NCI-H69 (cell line): ENCODE data around the gene PITX2.

Experiments
- DNase-seq: peaks from one replicate; lab custom pipeline; 2025; lab: John Stamatoyannopoulos, UW

PITX2 gene

DNA sequence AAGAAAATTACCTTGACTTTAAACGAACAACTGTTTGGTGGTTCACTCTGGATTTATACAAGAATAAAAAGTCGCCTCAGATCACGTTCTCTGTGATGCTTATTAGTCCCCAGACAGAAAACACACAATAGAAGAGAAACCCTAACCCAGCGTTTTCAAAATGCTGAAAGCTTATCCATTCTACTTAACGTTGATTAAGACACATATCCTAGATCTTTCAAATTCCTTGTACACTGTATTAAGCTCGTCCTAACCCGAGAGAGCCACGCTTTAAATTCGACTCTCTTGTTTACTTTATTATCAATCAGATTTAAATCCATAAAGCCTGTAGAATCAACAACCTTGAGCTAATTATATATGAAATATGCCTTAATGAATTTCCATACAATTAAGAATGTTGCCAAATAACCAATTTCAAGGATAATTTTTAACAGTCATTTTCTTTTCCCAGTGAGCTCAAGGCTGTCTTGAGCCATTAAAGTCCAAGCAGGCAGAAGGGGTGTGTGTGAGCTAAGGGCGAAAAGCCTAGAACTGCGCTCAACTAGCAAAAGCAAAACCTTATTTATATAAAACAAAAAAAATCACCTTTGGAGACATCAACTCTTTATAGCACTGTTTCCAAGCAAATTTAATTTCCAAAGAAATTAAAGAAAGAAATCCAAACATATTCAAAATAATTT lies 981 bp upstream of the PITX2 start:
- peak; percentile 33 for DNase-seq

DNA sequence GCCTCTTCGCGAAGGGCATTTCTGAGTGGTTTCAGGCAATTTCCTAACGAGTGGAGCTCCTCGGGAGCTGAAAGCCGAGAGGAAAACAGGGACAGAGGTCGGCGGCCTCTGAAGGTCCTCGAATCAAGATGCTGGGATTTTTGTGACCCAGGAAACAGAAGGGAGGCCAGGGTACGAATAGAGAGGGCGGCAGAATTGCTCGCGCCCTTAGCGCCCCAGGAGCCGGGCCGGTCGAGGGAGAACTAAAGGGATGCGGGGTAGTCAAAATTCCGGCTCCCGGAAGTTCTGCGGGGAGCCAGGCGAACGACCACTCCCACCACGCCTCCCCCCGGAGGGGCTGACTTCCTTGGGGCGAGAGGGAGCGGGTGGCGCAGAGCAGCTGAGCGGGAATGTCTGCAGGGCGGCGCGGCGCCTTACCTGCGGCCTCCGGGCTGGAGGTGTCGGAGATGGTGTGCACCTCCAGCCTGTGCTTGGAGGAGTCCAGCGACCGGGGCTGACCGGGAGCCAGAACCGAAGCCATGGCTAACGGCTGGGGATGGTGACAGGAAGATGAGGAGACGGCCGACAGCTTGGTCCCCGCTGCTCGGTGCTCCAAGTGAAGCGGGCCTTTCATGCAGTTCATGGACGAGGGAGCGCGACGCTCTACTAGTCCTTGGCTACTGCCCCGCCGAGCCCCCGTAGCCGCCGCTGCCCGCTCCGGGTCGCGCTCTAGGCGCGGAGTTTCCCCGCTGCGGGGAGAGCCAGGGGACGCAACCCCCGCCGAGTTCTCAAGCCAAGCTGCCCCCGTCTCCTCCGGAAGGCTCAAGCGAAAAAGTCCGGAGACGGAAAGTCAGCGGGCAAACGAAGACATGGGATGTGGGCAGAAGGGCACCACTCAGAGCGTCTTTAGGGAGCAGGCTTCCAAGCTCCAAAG lies 782 bp downstream of the PITX2 start:
- DNase-seq: peak; percentile 79

DNA sequence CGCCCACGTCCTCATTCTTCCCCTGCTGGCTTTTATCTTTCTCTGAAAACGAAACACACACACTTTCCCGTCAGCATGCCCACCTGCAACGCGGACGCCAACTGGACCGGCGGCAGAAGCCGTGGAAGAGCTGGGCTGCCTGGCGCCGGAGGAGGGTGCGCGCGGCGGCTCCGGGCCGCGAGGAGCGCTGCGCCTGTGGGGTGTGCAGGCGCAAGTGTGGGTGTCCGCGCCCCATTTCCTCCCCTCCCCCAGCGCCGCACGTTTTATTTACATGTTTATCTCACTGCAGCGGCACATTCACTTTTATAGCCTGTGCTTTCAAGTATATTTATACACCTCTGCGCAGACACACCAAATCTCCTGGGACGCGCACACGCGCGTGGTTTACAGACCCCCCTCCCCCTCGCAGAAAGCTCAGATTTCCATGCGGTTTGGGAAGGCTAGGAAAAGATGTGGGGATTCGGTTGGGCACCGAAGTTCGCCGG lies 1.5 kb downstream of the PITX2 start:
- peak; percentile 68 for DNase-seq

DNA sequence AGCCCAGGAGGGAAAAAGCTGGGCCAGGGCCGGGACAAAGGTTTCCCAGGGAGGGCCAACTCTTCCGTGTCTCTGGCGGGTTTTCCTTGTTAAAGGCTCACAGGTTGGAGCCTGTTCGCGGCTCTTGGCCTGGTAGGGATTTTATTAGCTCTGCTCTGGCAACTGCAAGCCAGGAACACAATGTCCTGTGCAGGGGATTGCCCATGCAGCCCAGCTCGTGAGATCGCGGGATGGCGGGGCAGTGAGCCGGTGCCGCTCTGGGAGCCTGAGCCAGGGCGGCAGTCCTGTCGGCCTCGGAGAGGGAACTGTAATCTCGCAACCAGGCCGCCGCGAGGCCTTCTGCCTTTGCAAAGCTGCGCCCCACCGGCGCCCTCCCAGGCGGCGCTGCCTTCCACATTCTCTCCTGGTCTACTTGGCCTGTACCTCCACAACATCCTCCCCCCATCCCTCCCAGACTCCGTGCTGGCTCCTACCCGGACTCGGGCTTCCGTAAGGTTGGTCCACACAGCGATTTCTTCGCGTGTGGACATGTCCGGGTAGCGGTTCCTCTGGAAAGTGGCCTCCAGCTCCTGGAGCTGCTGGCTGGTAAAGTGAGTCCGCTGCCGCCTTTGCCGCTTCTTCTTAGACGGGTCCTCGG lies 2.1 kb downstream of the PITX2 start:
- peak; percentile 74 for DNase-seq

DNA sequence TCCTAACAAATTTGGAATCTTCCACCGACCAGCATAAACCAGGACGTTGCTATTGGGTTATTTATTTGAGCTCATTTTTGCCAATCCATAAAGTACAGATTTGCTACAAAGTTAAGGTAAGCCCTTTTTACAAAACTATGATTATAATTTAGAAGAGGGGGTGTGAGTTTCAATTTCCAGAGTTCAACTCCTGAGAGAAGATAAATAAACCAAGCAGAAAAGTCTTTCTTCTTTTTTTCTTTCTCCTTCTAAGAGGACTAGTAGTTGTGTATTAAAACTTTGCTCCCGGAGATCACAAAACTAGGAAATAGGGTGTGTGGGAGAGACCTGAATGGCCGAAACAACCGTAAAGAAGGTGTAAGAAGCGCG lies 2.6 kb downstream of the PITX2 start:
- DNase-seq: no peak

DNA sequence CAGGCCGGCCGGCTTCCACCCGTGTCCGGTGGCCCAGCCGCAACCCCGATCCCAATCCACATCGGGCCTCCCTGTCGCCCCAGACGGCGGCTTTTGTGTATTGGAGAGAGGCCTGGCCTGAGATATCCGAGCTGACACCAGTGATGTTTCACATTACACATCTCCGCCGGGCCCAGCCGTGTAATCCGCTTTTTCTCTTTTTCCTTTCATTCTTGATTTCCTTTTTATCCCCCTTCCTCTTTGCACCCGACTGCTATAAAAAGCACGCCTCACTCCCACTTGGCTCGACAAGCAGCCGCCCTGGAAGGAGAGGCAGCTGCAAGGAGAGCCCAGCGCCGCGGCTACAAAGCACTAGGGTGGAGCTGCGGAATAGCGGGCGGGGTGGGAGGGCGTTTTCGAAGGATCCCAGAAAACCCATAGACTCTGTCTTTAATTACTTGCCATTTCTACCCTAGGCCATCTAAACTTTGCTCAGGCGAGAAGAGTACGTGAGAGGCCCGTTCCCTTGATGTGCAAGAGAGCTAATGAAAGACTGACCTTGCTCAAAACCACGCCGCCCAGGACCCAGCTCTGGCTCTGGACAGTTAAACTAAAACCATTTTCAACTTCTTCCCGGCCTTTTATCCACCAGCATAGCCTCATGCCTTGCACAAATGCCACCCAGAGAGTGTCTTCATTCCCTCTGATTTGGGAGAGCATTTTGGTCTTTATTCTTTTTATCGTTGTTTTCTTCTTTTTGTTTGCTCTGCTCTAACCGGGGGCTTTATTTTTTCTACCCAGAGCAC lies 3.2 kb downstream of the PITX2 start:
- DNase-seq: no peak

DNA sequence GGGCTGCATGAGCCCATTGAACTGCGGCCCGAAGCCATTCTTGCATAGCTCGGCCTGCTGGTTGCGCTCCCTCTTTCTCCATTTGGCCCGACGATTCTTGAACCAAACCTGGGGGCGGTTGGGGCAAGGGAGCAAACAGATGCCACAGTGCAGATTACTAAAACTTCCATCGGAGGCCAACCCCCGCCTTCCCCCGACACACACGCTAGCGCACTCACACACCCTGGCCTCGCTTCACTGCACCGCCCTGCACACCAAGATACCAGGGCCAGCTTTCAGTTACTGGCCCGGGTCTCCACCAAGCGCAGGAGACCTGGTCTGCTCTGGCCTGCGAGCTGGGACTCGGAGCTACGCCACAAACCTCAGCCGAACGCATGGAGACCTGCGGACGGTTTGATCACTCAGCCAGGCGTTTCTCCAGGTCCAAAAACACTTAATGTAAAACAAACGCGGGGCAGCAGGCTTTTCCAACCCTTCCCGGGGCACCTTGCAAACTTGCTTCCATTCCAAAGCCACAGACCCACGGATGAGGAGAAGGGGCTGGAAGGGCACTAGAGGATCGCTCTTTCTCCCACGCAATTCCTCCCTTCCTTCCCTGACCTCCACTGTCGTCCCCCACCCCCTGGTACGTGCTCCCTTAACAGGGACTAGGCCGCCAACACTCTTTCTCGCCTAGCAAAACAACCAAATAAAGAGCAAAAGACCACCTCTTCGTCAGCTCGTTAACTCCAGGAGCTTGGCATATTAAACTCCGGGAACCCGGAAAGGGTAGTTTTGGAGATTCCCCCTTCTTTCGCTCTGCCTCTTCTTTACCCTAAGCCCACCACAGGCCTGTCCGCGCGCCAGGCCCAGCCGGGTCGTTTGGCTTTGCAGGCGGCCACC lies 4.1 kb downstream of the PITX2 start:
- no peak for DNase-seq

DNA sequence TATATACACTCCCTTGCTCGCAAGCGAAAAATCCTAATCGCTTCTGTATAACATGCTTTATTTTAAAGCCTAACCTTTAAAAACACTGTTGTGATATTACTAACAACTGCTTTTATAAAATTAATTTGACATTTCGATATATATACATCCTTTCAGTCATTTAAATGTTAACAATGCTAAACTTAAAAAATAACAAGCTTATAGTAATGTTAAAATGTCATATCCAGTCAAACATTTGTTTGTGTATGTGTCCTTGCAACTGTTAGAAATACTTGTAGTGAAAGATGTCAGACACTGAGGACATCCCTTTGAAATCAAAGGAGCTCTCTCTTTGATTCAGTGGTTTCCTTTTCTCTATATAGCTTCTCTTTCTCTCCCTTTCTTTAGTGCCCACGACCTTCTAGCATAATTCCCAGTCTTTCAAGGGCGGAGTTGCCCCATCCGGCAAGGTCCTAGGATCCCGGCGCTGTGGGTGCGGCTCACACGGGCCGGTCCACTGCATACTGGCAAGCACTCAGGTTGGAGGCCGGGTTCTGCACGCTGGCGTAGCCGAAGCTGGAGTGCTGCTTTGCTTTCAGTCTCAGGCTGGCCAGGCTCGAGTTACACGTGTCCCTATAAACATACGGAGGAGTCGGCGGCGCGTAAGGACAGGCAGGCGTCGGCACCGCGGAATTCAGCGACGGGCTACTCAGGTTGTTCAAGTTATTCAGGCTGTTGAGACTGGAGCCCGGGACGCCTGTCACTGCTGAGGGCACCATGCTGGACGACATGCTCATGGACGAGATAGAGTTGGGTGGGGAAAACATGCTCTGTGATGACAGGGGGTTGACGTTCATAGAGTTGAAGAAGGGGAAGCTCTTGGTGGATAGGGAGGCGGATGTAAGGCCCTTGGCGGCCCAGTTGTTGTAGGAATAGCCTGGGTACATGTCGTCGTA lies 5.0 kb downstream of the PITX2 start:
- no peak for DNase-seq

DNA sequence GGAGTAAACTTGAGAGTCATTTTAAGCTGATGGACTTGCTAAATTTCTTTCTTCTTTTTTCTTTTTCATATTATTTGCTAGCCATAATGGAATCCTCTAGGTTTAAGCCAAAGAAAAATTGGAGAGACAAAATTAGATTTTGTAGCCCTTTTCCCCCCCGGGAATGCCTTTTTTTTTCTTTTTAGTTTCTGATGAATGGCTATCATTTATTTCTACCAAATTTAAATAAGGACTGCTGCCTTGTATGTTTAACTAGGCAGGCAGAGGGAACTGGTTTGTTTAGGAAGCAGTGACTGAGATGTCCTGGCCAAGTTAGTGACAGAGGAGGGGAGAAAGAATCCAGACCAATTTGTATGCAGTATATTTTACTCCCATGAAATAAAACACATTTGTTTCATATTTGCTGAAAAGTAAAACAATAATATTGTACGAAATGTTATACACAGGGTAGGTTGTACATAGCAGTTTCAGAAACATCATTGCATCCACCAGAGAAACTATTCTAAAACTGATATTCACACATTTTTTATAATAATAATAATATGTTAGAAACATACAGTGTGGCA lies 5.7 kb downstream of the PITX2 start:
- no peak for DNase-seq

DNA sequence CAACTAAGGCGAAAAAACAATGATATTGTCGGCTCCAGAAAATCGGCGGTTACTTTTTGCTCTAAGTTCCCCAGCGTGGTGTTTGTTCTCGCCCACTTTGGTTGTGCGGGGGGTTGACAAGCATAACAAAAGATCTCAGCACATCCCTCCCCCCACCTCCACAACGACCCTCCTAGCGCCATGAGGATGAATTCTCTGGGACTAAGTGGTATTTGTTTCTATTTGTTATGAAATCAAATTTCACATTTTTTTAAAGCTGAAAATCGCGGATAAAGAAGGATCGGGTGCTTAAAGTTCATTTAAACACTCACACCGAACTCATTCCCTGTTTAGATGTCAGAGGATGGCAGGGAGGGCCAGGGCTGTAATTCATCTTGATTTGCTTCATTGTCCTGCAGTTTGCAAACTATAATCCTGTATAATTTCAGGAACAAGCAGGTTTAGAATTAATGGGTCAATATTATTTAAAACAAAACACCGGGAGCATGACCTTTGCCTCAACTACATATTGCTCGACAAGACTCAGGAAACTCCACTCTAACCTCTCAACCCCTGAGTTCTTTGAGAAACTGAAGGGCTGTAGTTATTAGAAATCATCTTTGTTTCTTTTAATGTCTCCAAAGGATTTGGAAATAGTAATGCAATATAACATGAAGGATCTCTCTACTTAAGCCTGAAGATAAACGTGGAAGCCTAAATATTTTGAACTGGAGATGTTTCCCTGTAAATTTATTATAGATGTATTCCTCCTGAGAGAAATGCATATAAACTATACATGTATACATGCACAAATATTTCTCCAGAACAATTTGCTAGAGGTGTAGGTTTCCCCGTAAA lies 6.4 kb downstream of the PITX2 start:
- DNase-seq: no peak

DNA sequence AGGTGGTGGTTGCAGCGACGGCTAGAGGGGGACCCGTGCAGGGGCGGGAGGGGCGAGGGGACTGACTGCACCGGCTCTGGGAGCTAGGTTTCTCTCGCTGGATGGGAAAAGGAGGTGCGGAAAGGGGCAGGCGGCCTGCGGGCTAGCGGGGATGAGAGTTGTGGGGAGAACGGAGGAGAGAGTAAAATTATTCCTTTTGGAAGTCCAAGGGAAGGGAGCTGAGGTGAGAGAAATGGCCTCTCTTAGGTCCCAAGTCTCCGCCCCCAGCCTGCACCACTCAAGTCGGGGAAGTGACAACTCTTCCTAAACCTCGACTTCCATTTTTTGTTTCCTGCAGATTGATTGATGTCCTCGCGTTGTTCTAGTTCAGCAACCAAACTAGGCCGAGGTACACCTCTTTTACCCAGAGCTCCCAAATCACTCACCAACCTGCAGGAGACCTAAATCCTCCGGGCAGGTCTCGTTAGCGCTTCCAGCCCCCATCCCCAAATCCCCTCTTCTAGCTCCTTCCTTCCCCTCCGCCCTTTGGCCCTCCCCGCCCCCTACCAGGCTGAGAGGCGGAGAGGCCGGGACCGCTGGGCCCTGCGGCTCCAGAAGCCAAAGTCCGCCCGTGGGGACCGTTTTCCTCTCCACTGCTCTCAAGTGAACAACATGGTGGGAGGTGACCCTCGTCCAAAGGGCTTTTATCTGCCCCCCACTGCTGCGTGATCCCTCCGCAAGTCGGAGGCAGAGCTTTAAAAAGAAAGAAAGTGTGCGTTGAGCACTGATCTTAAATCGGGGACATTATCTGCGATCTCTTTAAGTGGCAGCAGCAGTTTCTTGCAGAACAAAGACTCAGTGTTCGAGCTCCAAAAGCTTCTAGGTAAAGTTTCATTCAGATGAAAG lies 7.3 kb downstream of the PITX2 start:
- DNase-seq: no peak

DNA sequence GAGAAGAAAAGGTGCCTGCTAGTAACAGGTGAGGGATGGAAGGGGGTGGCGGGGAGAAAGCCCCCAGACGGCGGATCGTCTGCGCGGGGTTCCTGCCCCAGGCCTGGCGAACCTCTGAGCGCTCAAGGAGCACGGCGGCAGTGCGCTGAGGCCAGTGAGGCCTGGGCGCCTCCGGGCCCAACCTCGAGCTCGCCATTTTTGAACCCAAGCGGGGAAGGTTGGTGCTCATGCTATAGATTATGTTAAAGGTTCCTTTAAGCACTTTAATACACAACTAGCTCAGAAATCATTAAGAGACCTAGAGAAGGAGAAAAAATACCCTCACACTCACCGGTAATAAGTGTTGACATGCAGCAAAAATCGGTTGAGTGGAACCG lies 7.9 kb downstream of the PITX2 start:
- DNase-seq: no peak

DNA sequence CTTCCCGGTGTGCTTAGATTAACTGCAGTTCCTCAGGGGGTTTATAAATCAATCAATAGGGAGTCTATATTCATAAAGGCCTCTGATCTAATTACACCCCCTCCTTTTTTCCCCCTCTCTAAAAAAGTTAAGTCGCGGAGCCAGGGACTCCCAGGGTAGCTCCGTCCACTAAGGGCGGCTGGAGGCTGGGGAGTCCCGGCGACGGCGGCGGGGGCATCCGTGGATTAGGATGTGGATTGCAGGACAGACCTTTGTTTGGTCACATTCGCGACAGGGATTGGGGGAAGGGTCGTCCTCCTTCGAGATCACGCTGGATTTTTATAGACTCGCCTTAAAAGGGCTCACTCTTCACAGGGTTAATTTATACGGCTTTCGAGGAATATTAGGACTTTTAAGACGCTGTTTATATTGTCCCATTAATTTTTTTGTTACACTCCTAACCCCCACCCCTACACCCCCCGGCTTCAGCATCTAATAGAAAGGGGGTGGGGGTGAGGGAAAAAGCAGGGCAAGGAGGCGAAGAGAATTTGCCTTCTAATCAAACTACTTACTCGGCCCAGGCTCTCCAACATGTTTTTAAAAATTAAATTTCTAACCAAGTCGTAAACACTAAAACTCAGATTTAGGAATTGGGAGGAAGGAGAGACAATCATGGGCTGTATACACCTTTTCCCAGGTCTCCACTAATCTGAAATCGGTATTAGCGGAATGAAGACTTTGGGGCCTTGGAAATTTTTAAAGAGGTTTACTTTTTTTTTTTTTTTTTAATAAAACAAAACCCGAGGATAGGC lies 8.5 kb downstream of the PITX2 start:
- DNase-seq: no peak

DNA sequence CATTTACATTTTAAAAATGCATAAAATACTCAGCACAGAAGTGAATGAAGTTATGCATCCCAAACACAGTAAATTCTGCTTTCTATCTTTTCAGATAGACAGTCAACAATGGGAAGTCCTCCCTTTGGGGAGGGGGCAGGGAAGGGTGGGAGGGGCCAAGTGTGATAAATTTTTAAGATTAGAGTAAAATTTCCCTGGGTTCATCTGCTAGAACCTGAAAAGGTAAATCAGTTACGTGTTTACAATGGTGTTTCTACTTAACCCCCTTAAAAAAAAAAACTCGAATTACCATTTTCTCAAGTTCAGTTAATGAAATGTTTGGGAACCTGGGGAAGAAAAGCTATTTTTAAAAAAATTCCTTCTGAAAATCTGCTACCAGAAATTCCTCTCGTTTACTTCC lies 9.1 kb downstream of the PITX2 start:
- DNase-seq: no peak

DNA sequence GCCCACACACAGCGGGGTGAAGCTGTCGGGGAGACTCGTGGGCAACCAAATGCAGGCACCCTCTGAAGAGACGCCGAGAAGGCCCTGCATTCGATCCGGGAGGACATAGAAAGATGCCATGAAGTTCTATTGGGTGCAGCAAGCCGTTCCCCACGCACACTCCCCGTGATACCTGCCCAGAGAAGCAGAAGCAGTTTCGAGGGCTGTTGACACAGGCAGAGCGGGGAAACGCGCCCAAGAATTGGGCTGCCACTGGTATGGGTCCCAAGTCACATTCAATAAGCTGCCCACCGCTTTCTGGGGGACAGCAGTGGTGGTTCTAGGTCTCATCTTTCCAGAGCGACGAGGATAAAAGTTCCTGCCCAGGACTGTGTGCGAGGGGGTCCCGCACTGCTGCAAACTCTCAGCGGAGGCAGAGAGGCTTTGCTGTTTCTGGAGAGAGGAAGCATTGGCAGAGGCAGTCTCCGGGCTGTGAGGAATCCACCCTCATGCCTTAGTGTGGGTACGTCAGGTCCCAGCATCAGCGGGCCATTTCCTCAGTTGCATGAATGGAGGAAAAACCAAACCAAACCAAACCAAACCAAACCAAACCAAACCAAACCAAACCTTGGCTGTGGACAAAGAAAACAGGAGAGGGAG lies 10.1 kb downstream of the PITX2 start:
- DNase-seq: no peak

DNA sequence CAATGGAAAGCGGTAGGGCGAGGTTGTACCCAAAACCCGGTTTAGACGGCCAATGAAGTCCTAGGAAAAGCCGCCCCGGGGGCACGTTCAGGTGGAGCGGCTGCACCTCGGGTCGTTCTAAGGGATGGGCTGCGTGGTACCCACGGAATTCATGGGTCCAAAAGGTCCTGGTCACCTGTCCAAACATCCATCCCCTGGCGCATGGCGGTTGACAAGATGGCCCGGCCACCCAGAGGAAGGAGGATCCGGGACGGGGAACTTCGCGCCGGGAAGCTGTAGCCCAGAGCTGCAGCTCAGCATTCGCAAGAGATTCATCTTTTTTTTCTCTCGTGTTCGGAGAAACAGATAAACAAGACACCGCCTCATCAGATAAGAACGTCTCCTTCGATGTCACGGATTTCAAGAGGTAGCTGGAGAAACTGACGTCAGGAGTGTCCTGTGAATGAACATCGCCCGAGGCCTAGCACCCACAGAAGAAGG lies 10.9 kb downstream of the PITX2 start:
- no peak for DNase-seq
